Amniotic epithelial cell (primary cell): Measurements from ENCODE around the gene ACTN4.
"Not testable (repeated sequence)": the region's sequence is repeated elsewhere in the genome, so short reads cannot be mapped to it uniquely, and the experiment has no call there.

ENCODE experiments used
- DNase-seq: peaks from one replicate; pipeline ENCODE4 v3.0.0-alpha.2; 2010; ENCODE audit warnings: low read depth

Gene ACTN4

GRCh38 chr19:38647368-38647965 is at the start of gene ACTN4:
ACTN4 (plus strand) TSS chr19:38647649; CDS start chr19:38647746, 97 bp downstream.
- DNase-seq: peak; percentile 89

DNA sequence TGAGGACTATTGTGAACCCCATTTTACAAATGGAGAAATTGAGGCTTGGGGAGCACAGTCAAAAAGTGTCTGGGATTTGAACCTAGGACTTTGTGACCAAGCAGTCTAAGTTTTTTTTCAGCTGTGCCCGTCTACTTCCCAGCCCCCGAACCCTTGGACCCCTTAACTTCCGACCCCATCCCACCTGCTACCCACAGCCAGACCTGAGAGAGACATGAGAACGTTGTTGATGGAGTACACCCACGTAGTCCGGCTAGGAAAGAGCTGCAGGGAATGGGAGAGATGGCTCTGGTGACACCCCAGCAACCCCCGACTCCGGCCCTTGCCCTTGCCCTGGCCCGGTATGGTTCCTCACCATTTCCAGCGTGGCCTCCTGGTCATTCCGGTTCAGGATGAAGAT is 47.7 kb upstream of the ACTN4 start:
- no peak for DNase-seq

- DNase-seq: not testable (repeated sequence)
Measured at GRCh38 chr19:38602856-38603255, 44.6 kb upstream of the ACTN4 start.

- DNase-seq: peak; percentile 82
Measured at GRCh38 chr19:38606131-38606530, 41.3 kb upstream of the ACTN4 start.

DNA sequence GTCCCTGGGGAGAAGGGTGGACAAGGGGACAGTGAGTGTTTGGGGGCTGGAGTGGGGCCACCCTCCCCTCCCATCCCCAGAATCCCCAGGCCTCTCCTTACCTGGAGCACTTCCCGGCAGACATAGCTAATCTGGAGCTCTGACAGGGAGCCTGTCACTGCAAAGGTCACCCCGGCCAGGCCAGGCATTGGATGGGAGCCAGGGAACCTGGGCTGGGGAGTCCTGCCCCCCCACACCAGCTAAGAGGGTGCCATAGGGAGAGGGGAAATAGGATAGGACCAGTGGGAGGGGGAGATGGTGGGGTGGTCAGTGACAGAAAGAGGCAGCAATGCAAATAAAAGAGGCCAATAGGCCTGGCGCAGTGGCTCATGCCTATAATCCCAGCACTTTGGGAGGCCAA is 33.2 kb upstream of the ACTN4 start:
- DNase-seq: no peak

GRCh38 chr19:38615007-38615581 is 32.4 kb upstream of the ACTN4 start:
- no peak for DNase-seq

- no peak for DNase-seq
Measured at GRCh38 chr19:38616265-38616664, 31.2 kb upstream of the ACTN4 start.

DNA sequence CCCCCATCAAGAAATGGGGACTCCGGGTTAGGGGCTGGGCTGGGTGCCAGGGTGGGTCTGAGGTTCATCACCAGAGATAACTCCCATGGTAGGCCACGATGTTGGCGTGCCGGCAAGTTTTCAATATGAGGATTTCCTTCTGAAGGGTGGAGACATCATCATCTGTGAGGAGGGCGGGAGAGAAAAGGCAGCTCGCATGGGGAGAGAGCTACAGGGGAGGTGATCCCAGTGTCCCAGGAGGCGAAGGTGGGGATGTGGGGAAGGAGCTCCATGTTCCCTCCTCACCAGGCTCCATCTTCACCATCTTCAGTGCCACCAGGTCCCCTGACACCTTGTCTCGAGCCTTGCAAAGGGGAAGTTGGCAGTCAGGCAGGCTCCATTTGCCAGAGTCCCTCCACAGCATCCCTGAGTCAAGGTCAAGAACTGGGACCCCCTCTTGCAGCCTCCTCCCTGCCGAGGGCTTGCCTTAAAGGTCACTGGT is 30.1 kb upstream of the ACTN4 start:
- DNase-seq: no peak

DNA sequence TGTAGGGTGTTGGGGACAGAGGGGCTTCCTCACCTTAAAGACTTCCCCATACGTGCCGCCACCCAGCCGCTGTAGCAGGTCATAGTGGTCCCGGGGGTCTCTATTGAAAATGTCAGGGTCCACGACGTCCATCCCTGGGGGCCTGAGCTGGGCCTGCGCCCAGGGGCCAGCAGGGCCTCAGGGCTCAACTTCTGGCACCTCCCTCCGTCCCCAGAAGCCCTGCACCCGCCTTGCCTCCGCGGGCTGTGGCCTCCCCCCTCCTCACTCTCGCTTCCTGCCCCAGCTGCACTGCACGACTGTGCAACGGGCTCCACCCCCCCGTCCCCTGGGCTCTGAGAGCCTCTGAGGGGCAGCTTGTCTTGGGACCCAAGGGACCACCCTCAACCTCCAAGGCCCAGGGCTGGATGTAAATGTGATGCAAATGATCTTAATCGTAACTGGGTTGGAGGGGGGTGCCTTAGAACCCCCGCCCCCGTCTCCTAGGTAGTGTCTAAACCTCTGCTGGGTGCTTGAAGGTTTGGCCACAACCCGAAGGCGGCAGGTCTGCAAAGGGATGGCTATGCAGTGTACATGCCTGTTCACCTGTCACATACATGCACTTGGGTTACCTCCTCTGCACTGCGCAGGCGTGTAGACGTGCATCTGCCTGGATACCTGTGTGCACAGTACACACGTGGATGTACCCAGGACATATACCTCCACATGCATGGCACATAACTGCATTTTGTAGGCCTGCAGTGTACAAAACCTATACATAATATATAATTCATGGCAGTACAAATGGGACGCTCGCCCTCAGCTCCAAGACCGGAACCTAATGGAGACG is 29.5 kb upstream of the ACTN4 start, which contains the start of gene MAP4K1:
Gene MAP4K1 (minus strand): TSS at position 190 of the 826 bp plus-strand sequence. CDS start 58 bp downstream, at position 132.
- DNase-seq: no peak

DNA sequence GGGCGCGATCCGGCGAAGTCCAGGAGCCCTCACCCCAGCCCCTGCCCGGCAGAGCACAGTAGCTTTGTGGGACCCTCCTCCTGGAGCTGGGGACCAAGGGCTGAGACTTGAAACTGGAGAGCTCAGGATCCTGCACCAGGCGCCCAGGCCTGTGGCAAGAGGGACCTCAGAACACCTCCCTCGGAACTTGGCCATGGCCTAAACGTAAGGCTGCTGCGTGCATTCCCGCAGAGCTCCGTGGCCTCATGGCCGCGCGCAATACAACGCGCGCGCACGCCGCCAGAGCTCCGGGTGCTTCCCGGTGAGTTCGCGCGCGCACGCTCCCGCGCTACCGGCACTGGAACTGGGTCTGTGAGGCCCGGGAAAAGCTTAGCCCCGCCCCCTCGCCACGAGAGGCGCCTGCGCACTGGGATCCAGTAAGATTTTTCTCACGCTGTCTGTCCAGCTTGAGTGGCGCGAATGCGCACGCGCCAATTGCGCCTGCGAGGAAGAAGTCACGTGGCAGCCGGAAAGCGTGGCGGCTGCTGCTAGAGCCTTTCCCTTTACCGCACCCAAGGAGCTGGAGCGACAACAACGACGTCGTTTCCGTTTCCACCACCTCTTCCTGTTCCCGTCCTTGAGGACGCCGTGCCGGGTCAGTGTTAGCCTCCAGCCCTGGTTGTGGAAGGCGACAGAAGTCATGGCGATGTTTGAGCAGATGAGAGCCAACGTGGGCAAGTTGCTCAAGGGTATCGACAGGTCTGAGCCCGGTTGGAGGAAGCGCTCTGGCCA is 28.7 kb upstream of the ACTN4 start, which contains the start of gene EIF3K:
Gene EIF3K (plus strand): TSS at position 599 of the 771 bp plus-strand sequence. CDS start 81 bp downstream, at position 680.
- peak; percentile 97 for DNase-seq

DNA sequence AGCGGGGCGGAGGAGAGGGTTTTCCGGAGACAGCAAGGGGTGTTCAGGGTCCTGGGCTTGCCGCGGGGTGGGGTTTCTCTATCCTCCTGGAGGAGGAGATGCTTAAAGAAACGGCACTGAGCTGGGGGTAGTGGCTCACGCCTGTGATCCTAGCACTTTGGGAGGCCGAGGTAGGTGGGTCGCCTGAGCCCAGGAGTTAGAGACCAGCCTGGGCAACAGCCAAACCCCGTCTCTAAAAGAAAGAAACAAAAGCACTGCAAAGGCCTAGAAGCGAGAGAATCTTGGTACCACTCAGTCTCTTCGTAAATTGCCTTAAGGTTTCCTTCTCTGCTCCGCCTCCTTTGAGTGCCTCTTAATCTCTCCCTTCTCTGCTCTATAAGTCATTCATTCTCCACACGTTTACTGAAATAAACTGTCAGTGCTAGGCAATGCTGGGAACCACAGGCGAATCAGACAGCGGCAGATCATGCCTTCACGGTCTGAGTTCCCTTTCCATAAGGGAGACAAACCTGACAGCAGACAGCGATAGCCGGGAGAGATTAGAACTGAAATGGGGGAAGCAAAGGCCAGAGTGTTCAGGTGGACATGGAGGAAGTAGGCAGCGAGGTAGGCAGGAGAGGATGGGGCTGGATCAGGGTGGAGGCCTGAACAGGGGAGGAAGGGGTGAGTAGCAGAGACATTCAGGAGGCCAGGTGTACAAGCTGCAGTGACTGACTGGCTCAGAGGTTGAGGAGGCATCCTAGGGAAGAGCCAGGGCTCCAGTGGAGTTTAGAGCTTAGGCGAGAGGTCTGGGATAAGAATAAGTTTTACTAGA is 27.9 kb upstream of the ACTN4 start:
- no peak for DNase-seq

DNA sequence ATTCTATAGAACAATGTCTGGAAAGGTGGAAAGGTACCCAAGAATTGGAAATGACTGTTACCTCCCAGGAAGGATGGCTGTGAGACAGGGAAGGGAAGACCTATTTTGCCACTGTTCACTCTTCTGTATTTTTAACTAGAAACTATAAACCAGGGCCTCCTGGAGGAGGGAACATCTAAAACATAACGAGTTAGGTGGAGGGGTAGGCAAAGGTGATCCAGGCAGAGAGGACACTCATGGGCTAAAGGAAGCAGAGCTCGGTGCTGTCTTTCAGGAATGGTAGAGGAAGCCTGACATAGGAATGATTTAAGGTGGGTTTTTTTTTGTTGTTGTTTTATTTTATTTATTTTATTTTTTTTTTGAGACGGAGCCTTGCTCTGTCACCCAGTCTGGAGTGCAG is 22.6 kb upstream of the ACTN4 start:
- DNase-seq: no peak

DNA sequence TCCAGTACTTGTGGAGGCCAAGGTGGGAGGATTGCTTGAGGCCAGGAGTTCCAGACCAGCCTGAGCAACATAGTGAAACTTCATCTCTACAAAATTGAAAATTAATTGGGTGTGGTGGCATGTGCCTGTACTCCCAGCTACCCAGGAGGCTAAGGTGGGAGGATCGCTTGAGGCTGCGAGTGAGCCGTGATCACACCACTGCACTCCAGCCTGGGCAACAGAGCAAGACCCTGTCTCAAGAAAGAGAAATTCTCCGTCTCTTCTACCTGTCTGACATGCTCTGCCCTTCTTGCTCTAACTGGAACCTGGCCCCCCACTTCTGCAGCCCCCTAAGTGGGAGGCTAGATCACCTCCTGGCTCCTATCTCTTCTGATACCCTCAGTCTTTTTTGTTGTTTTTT is 21.0 kb upstream of the ACTN4 start:
- no peak for DNase-seq

DNA sequence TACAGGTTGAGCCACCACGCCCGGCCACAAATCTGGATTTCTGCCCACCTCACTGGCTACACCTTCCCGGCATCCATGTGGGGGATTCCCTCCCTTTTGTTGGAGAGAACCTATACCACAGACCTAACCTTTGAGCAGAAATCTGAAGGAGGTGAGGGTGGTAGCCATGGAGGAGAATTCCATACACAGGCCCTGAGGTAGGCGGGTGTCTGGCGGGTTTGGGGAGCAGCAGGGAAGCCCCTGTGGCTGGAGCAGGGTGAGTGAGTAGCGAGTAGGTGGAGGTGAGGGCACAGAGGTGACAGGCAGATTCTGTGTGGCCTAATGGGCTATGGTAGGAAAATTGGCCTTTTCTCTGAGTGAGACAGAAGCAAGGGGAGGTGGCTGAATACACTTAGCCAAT is 17.9 kb upstream of the ACTN4 start:
- no peak for DNase-seq

GRCh38 chr19:38631301-38631700 is 16.1 kb upstream of the ACTN4 start:
- not testable (repeated sequence) for DNase-seq

DNA sequence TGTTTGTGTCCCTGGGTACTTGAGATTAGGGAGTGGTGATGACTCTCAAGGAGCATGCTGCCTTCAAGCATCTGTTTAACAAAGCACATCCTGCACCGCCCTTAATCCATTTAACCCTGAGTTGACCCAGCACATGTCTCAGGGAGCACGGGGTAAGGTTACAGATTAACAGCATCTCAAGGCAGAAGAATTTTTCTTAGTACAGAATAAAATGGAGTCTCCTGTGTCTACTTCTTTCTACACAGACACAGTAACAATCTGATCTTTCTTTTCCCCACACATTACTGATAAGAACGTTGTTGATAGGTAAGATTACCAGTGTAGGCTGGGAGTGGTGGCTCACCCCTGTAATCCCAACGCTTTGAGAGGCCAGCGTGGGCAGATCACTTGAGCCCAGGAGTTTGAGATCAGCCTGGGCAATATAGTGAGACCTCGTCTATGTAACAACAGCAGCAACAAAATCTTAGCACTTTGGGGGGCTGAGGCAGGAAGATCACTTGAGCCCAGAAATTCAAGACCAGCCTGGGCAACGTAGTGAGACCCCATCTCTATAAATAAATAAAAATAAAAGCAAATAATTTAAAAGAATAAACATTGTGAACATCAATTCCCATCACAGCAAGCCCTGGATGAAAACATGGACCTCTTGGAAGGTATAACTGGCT is 15.5 kb upstream of the ACTN4 start:
- peak; percentile 45 for DNase-seq

DNA sequence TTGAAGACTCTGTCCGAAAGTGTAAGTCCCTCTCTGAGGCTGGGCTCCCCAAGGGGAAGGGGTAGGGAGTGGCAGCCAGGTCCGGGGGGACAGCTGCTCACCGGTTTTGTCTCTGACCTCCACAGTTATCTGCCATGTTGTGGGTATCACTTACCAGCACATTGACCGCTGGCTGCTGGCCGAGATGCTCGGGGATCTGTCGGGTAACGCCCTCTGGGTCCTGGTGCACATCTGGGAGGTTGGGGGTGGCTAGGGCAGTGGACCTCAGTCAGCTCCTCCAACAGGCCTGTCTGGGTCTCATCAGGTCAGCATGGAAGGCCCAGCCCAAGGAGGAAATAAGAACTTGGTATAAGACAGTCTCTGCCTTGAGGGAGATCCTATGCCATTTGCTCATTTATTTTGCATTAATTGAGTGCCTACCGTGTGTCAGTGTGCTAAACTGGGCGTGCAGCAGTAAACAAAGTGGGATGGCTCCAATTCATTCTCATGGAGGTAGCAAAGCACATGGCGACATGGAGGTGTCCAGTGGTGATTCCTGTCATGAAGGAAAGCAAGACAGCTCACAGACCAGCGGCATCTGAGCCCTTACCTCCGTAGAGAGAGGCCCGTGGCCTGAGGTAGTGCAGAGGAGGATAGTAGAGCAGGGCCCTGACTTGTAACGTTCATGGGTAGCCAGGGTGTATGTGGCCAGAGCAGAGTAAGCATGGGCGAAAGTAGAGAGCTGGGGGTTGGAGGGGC is 14.8 kb upstream of the ACTN4 start:
- DNase-seq: no peak

DNA sequence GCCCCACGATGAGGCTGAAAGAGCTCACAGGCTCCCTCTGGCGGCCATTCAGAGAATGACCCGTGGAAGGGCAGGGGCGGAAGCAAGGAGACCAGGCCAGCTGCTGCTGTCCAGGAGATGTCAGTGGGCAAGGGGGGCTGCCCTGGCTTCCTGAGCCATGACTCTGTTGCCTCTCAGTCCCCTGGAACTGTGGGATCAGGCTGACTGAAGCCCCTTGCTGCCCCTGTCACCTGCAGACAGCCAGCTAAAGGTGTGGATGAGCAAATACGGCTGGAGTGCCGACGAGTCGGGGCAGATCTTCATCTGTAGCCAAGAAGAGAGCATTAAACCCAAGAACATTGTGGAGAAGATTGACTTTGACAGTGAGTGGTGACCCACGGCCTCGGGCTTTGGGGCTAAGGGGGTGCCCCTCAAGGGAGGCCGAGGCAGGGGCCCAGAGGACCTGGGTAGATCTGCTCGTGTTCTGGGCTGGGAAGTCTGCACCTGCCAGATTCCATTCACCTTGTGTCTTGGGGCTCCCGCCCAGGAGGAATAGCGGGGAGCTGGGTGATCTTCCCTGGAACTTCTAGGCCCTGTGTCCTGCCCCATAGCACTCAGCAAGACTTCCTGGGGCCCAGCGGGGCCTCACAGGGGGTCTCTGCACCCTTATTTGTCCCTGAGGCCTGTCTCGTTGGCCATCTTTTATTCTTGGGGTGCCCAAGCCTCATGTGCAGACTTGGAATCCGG is 12.5 kb upstream of the ACTN4 start:
- peak; percentile 49 for DNase-seq
